NT2/D1 (cell line): ENCODE data around the gene SLC4A1.

Experiments
- DNase-seq: peaks from one replicate; pipeline ENCODE4 v3.0.0-alpha.2; 2011; ENCODE audit warnings: low read depth, low spot score
- H3K27me3 ChIP-seq: 2 replicates; pipeline ENCODE4 v1.6.0; 2011; ENCODE audit warnings: mild to moderate bottlenecking; ENCODE audit not compliant: insufficient read length, insufficient read depth
- H3K36me3 ChIP-seq: 2 replicates; pipeline ENCODE4 v1.6.1; 2011; ENCODE audit warnings: mild to moderate bottlenecking, low read length, mixed read lengths; ENCODE audit not compliant: insufficient read depth, insufficient read length
- H3K4me1 ChIP-seq: 2 replicates; pipeline ENCODE4 v1.5.1; 2011; ENCODE audit not compliant: insufficient read depth, insufficient read length
- H3K4me3 ChIP-seq: 2 replicates; pipeline ENCODE4 v1.5.1; 2011; ENCODE audit warnings: low read depth; ENCODE audit not compliant: insufficient read length
- H3K9ac ChIP-seq: 2 replicates; pipeline ENCODE4 v1.6.0; 2011; ENCODE audit warnings: low read depth; ENCODE audit not compliant: insufficient read length
- H3K9me3 ChIP-seq: 2 replicates; pipeline ENCODE4 v1.5.1; 2011; ENCODE audit warnings: mild to moderate bottlenecking, low read length; ENCODE audit not compliant: insufficient read depth
- SUZ12 ChIP-seq: IDR thresholded peaks from 2 replicates; pipeline ENCODE4 v1.6.1; 2011; ENCODE audit not compliant: insufficient read length, insufficient read depth; ENCODE audit errors: extremely low read depth
- YY1 ChIP-seq: IDR thresholded peaks from 2 replicates; pipeline ENCODE4 v1.6.1; 2011; ENCODE audit not compliant: insufficient read length, insufficient read depth
- ZNF274 ChIP-seq: IDR thresholded peaks from 2 replicates; pipeline ENCODE4 v1.6.1; 2011; ENCODE audit warnings: mild to moderate bottlenecking, low read depth, low read length

Gene SLC4A1

DNA sequence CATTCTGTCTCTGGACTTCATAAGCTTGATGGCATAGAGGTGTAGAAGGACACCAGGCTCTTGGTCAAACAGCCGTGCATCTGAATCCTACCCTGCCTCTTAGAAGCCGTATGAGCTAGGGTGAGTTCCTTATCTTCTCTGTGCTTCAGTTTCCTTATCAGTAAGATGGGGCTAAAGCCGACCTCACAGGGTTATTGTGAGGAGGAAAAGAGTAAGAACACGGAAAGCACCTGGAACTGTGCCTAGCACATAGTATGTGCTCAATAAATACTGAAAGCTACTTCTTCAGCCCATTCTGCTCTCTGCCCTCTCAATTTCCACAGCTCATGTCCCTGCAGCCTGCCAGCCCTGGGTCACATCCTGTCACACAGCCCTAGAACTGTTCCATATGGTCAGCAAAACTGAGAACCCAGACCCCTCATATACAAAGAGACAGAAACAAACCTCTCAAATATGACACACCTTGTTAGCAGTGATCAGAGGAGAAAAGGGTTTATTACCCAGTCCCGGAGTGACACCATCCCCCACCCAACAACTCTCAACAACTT is 31.4 kb downstream of the SLC4A1 start:
- H3K9me3 ChIP-seq = no peaks in the 10 kb centered on the region; the same call in 1 of the 2 replicates
- no peaks in the 10 kb centered on the region for H3K36me3 ChIP-seq
- H3K9ac ChIP-seq = no peak overlapping the region
- no peaks in the 10 kb centered on the region for H3K27me3 ChIP-seq
- no peak for TF ChIP-seq ZNF274
- TF ChIP-seq SUZ12 = no peak
- no peak for TF ChIP-seq YY1
- no peak overlapping the region for H3K4me3 ChIP-seq
- no peak for DNase-seq
- peaks cover 3% of the 10 kb centered on the region for H3K4me1 ChIP-seq

GRCh38 chr17:44235583-44235936 is 32.4 kb downstream of the SLC4A1 start:
- DNase-seq = no peak
- no peak overlapping the region for H3K4me3 ChIP-seq
- H3K27me3 ChIP-seq = no peaks in the 10 kb centered on the region
- H3K36me3 ChIP-seq = no peaks in the 10 kb centered on the region
- no peaks in the 10 kb centered on the region; the same call in 1 of the 2 replicates for H3K9me3 ChIP-seq
- H3K9ac ChIP-seq = no peak overlapping the region
- TF ChIP-seq ZNF274 = no peak
- no peak for TF ChIP-seq SUZ12
- TF ChIP-seq YY1 = no peak
- peaks cover 3% of the 10 kb centered on the region for H3K4me1 ChIP-seq

- no peak for DNase-seq
- no peak overlapping the region for H3K9ac ChIP-seq
- peaks cover 3% of the 10 kb centered on the region for H3K4me1 ChIP-seq
- H3K4me3 ChIP-seq = no peak overlapping the region
- H3K9me3 ChIP-seq = no peaks in the 10 kb centered on the region; the same call in 1 of the 2 replicates
- H3K36me3 ChIP-seq = no peaks in the 10 kb centered on the region
- H3K27me3 ChIP-seq = no peaks in the 10 kb centered on the region
- no peak for TF ChIP-seq YY1
- TF ChIP-seq ZNF274 = no peak
- no peak for TF ChIP-seq SUZ12
These were observed 34.4 kb downstream of the SLC4A1 start for GRCh38 chr17:44233582-44233981.

GRCh38 chr17:44232061-44232460 is 35.9 kb downstream of the SLC4A1 start:
- no peaks in the 10 kb centered on the region for H3K36me3 ChIP-seq
- no peak for TF ChIP-seq YY1
- TF ChIP-seq SUZ12 = no peak
- no peak for TF ChIP-seq ZNF274
- H3K27me3 ChIP-seq = no peaks in the 10 kb centered on the region
- no peak overlapping the region for H3K4me3 ChIP-seq
- no peak overlapping the region for H3K9ac ChIP-seq
- no peaks in the 10 kb centered on the region for H3K9me3 ChIP-seq
- DNase-seq = no peak
- H3K4me1 ChIP-seq = peaks cover 5% of the 10 kb centered on the region

DNA sequence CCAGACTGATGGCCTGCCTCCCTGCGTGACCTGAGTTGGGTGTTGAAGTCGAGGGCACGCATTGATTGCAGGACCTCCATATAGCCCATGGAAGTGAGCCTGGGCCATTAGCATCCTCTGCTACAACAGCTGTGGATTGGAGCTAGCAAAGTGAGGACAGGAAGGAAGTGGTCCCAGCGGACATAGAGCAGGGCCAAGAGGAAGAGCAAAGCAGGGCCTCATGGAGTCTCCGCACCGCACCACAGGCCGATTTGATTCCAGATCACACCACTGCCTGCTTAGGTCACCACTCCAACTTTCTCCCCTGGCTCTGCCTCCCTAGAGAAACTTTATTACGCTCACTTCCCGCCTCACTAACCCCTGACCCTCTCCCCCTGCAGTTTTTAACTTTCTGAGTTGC is 37.8 kb downstream of the SLC4A1 start:
- Histone ChIP-seq H3K9me3 (no peaks in the 10 kb centered on the region), H3K27me3 (no peaks in the 10 kb centered on the region), H3K9ac (no peak overlapping the region), H3K4me1 (peaks cover 3% of the 10 kb centered on the region), H3K4me3 (no peak overlapping the region), H3K36me3 (no peaks in the 10 kb centered on the region)
- no peak for TF ChIP-seq SUZ12
- no peak for TF ChIP-seq ZNF274
- no peak for TF ChIP-seq YY1
- no peak for DNase-seq

GRCh38 chr17:44229090-44229489 is 38.8 kb downstream of the SLC4A1 start:
- no peak for TF ChIP-seq ZNF274
- TF ChIP-seq YY1 = no peak
- TF ChIP-seq SUZ12 = no peak
- DNase-seq = no peak
- H3K36me3 ChIP-seq = no peaks in the 10 kb centered on the region

DNA sequence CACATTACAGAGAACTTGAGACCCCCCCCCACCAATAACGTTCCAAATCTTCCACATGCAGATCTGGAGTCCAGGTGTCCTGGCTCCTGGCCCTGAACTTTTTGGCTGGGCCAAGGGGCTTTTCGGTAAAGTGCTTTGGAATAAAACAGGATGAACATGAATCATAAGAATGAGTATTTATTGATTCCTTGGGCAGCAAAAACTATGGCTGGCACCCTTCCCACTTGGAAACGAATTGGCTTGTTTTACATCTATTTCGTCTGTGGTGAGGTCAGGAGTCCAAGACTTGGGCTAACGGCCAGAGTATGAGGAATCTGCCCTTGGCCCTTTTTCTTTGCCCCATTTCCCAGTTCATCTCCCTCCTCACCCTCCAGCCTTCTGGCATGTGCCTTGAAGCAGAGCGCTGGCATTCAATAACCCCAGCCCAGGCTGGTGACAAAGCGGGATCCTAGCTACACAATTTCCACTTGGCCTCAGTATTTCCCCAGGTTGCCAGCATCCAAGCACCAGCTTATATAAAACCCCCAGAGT is 44.3 kb downstream of the SLC4A1 start:
- Histone ChIP-seq H3K27me3 (no peaks in the 10 kb centered on the region), H3K4me1 (peaks cover 2% of the 10 kb centered on the region), H3K9me3 (no peaks in the 10 kb centered on the region), H3K4me3 (no peak overlapping the region), H3K36me3 (no peaks in the 10 kb centered on the region), H3K9ac (peak overlapping the region; percentile 15)
- TF ChIP-seq YY1 = no peak
- TF ChIP-seq SUZ12 = no peak
- no peak for TF ChIP-seq ZNF274
- DNase-seq = no peak

More at GRCh38 chr17:44229090-44229489, 38.8 kb downstream of the SLC4A1 start:
- H3K27me3 ChIP-seq = no peaks in the 10 kb centered on the region
- no peak overlapping the region for H3K9ac ChIP-seq
- no peaks in the 10 kb centered on the region for H3K9me3 ChIP-seq
- H3K4me1 ChIP-seq = peaks cover 2% of the 10 kb centered on the region
- H3K4me3 ChIP-seq = no peak overlapping the region
